DMS153 (cell line): ENCODE results near the gene KRT71.
A peak's percentile ranks its signal among the peaks of the same experiment; 100 is the strongest.

Experiments used
- DNase-seq: peaks from one replicate; lab custom pipeline; 2025; lab: John Stamatoyannopoulos, UW

The KRT71 gene

DNA sequence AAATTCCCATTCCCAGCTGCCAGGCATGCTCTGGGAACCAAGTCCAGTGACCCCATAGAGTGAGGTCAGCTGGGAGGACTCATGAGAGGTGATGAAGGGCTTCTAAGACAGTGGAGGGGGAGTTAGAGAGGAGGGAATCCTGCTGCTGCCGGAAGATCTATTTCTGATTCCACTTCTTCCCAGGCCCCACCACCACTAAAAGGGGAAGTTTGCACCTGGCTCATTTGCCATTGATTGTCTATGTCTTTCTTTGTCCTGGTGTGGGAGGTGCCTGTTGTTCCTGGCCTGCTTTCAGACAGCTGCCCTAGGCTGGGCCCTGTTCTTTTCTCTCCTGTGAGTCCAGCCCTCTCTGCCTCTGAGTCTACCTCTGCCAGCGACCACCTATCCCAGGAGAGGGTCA, 56.9 kb downstream of the KRT71 start:
- DNase-seq: peak; percentile 53

DNA sequence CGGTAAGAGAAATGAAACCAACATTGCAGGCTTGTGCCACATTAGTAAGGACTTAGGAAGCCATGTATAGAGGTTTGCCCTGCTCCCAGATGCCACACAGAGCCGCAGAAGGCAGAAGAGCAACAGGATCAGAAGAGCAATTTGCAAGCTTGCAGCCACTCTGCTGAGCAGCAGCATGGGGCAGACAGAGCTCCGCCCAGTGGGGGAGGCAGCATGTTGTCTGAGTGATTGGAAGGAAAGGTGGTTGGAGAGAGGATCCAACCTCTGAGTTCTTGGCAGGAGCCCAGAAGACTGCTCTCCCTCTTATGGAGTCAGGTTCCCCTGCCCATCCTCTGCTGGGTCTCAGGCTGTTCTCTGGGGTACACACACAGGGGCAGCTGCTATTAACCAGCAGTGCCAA, 57.6 kb downstream of the KRT71 start:
- DNase-seq: peak; percentile 63

DNA sequence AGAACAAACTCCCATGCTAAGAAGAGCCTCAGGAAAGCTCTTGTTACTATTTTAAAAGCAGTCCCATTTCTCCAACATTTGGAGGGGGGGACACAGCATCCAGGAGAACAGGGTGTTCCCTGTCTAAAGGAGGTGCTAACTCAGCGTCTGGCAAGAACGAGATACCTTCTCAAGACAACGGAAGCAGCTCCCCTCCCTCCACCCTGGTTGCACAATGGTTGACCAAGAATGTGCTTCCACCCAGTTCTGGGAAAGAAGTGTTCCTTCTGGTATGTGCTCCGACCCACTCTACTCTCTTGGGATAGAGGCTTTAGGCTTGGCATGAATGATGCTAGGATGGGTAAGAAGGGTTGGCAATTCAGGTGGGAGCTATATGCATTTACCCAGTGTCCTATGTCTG, 58.4 kb downstream of the KRT71 start:
- no peak for DNase-seq

DNA sequence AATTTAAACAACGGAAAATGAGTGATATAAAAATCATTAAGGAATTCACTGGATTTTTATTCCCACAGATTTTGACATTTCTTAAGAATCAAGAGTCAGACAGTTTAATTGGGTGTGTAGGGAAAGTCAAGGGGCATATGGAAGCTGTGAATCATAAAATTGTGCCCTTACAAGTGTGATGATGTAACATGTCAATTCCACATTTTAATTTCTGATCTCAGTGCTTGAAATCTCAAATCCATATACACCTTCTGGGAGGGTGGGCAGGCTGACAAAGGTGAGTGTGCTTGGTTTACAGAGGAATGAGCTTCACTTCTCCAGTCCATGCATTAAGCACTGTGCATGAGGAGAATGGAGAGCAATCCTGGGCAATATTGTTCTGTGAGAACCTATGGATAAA, 58.8 kb downstream of the KRT71 start:
- no peak for DNase-seq
